Rectal smooth muscle tissue (tissue), 1 donor: Measurements from ENCODE around the gene TNFRSF25.
"Not testable (repeated sequence)": the region's sequence is repeated elsewhere in the genome, so short reads cannot be mapped to it uniquely, and the experiment has no call there.

Experiments
- H3K27ac ChIP-seq: one replicate; pipeline ENCODE4 v1.7.0; 2013; ENCODE audit warnings: low read depth, low read length, inconsistent platforms
- H3K27me3 ChIP-seq: one replicate; pipeline ENCODE4 v1.7.0; 2013; ENCODE audit warnings: low read length; ENCODE audit not compliant: control insufficient read depth, insufficient read depth
- H3K36me3 ChIP-seq: one replicate; pipeline ENCODE4 v1.7.0; 2013; ENCODE audit warnings: low read length; ENCODE audit not compliant: control insufficient read depth, insufficient read depth
- H3K4me1 ChIP-seq: one replicate; pipeline ENCODE4 v1.7.0; 2013; ENCODE audit warnings: low read length; ENCODE audit not compliant: control insufficient read depth, insufficient read depth
- H3K4me3 ChIP-seq: one replicate; pipeline ENCODE4 v1.7.0; 2013; ENCODE audit warnings: low read length
- H3K9ac ChIP-seq: one replicate; pipeline ENCODE4 v1.7.0; 2013; ENCODE audit warnings: low read length

Gene TNFRSF25

DNA sequence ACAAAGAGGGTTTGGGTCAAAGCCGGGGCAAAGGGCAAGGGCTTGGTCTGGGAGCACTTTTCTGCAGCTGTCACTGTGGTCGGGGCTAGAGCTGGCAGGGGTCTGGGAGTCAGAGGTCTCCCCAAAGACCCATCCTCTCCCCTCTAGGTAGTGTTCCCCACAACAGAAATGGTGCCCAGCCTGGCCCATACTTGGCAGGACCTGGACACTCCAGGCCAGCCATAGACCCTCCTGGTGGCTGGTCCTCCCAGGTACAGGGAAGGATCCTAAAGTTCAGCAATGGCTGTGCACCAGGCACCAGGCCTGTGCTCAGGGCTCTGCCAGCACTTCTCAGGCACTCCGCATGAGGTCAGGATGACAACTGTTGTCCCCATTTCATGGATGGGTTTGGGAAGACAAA lies 30.4 kb downstream of the TNFRSF25 start:
- peaks cover 8% of the 10 kb centered on the region for H3K27me3 ChIP-seq
- H3K4me3 ChIP-seq, result no peak overlapping the region
- H3K4me1 ChIP-seq, result no peaks in the 10 kb centered on the region
- H3K9ac ChIP-seq, result no peak overlapping the region
- no peaks in the 10 kb centered on the region for H3K36me3 ChIP-seq
- no peak overlapping the region for H3K27ac ChIP-seq

DNA sequence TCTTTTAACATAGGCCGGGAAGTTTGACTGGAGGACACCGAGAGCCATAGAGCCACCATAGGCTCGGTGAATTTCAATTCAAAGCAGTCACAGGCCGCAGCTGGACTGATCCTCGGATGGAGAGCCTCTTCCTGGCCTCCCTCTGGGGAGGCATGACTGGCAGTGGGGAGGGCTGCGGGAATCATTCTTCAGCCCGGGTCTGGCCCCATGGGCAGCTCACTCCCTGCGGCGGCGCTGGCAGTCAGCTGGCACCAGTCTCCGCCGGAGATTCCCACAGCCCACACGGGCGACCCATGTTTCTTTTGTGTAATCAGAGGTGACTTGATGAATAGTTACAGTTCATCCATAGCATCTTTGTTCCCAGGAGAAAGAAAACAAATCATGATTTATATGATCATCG lies 30.8 kb downstream of the TNFRSF25 start:
- H3K9ac ChIP-seq, result no peak overlapping the region
- H3K4me1 ChIP-seq, result no peaks in the 10 kb centered on the region
- peaks cover 7% of the 10 kb centered on the region for H3K27me3 ChIP-seq
- H3K4me3 ChIP-seq, result no peak overlapping the region
- H3K27ac ChIP-seq, result no peak overlapping the region
- H3K36me3 ChIP-seq, result no peaks in the 10 kb centered on the region

DNA sequence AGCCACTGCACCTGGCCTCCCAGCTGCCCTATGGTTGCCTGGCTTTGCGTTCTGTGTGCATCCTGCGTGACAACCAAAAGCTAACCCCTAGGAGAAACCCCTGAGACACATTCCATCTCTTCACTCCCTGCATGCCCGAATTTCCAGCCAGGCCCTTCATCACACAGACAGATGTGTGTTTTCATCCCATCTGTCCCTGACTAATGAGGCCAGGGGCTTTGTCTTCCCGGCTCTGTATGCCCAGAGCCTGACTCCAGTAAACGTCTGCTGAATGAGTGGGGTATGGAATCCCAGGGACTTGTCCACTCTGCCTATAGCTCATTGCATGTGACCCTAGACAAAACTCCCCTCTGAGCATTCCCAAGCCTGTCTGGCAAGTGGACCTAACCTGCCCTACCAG lies 31.8 kb downstream of the TNFRSF25 start:
- no peaks in the 10 kb centered on the region for H3K4me1 ChIP-seq
- no peak overlapping the region for H3K9ac ChIP-seq
- H3K4me3 ChIP-seq, result no peak overlapping the region
- H3K27ac ChIP-seq, result no peak overlapping the region
- H3K36me3 ChIP-seq, result no peaks in the 10 kb centered on the region
- peaks cover 2% of the 10 kb centered on the region for H3K27me3 ChIP-seq

DNA sequence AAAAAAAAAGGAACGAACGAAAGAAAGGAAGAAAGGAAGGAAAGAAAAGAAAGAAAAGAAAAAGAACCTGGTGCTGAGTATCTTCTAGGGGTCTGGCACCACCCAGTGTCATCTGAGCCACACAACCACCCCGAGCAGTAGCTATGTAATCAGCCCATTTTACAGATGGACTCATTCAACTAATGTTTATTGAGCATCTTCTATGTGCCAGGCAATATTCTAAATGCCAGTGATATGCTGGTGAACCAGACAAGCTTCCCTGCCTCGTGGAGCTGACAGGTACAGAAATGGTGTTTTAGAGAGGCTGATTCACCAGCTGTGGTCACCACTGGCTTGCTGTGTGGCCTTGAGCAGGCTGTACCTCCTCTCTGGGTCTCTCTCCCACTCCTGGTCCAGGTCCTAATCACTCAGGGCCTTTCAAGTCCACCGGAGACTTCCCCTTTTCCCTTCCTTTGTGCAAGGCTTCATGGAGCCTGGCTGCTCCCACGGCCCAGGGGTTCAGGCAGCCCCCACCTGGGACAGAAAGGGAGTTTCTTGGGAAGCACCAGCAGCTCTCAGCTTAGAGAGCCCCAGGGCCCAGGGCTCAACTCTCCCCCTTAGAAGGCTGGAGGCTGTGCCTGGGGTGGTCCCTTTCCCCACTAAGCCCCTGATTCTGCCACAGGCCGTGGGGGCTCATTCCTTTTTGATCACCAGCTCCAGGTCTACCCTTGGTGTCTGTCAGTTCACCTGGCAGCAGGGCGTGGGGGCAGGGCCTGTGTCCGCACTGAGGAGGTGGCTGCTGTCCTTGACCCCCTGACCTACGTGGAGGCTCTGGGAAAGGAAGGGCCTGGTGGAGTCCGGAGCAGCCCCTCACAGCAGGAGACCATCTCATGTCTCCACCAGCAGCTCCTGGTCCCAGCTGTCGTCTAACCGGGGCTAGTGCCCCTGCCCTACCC lies 34.1 kb downstream of the TNFRSF25 start:
- H3K4me3 ChIP-seq, H3K27ac ChIP-seq, H3K27me3 ChIP-seq, H3K36me3 ChIP-seq, H3K9ac ChIP-seq, H3K4me1 ChIP-seq: not testable (repeated sequence)

DNA sequence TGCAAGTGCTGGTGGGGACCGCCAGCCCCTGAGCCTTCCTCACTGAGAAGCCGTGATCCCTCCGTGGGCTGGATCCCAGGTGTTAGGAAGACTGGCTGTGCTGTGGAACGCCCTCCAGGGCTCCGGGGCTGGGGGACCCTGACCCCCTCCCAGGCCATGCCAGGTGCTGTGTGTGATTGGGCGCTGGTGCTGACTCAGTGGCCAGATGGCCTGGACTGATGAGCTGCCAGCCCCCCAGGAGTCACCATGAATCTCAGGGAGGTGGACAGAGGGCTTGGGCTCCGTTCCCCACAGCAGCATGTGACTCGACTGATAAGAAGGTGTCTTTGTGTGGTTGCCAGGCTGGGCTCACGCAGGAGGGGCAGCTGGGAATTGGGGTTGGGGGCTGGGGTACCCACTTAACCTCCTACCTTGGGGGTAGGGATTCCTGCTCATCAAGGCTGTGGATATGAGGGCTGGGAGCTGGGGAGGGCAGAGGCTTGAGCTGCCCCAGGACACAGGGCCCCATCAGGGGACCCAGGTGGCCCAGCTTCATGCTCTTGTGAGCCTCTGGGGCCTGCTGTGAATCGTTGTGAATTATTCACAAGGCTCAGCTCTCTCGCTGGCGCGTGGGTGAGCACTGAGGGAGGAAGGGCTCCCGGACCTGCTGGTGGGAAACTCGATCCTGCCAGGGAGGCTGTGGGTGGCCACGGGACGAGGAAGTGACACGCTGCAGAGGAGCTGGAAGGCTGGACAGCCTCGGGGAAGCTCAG lies 36.1 kb downstream of the TNFRSF25 start:
- H3K27me3 ChIP-seq, result peaks cover 14% of the 10 kb centered on the region
- H3K9ac ChIP-seq, H3K36me3 ChIP-seq, H3K4me1 ChIP-seq, H3K4me3 ChIP-seq, H3K27ac ChIP-seq: not testable (repeated sequence)

DNA sequence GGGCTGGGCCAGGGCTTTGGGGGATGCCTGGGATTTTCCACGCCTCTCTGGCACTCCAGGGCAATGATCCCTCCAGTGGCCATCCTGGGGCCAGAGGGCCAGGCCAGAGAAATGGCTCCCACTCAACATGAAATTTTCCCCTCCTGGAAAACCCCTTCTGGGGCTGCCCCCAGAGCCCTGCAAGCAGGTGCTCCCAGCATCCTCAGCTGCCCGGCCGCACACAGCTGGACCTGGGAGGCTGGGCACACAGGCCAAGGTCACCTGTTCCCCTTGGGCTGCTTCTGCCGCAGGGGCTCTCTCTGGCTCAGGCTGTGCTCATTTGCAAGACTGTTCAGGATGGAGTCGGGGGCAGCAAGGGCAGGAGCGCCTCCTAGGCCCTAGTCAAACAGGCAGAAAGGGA lies 37.5 kb downstream of the TNFRSF25 start:
- H3K4me3 ChIP-seq, H3K36me3 ChIP-seq, H3K9ac ChIP-seq, H3K27ac ChIP-seq, H3K4me1 ChIP-seq: not testable (repeated sequence)
- peaks cover 22% of the 10 kb centered on the region for H3K27me3 ChIP-seq

DNA sequence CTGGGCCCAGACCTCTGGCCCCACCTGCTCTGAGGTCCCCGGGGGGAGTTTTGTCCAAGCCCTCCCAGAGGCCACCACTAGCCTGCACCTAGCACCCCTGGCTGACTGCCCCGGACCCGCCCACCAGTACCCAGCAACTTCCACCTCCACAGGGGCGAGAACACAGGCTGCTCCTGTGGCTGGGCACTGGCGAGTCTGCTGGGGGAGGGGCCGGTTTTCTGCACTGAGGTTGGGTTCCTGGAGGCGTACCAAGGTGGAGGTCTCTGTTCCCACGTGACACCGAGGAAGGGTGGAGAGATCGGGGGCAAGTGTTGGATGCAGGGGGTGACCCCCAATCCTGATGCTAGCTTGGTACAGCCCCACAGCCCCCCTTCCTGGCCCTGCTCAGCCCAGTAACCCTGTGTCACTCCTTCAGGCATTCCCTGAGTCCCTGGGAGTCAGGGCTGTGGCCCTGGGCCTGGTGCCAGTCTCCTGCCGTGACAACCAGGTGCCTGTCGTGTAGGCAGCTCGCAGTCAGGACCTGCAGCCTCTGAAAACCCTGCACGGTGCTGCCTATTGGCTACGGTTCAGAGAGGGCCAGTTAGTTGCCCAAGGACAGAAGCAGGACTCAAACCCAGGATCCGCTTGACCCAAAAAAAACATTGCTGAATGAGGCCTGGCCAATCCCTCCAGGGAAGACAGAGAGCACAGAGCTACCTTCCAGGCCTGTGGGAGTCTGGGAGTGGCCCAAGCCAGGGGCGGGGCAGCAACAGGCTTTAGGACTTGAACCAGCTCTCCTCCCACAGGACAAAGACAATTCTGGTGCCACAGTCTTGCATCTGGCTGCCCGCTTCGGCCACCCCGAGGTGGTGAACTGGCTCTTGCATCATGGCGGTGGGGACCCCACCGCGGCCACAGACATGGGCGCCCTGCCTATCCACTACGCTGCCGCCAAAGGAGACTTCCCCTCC lies 38.3 kb downstream of the TNFRSF25 start:
- Histone ChIP-seq H3K9ac (no peak overlapping the region), H3K27me3 (peaks cover 22% of the 10 kb centered on the region), H3K36me3 (no peaks in the 10 kb centered on the region), H3K27ac (no peak overlapping the region), H3K4me3 (no peak overlapping the region), H3K4me1 (no peaks in the 10 kb centered on the region)

DNA sequence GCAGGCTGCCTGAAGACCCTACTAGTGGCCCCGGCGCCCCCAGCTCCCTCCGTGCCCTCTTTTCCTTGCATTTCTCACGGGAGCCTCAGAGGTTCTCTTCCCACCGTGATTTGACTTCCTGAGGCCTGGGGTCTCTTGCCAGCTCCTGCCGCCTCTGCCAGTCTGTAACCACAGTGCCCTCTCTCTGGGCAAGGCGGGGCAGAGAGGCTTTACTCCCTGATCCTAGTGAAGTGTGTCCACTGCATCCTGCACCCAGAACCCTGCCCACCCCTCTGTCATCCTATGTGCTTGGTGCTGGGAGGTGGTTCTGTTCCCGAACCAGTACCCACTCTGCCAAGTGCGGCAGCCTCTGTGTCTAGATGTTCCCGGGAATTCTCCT lies 39.0 kb downstream of the TNFRSF25 start:
- Histone ChIP-seq H3K4me1 (no peaks in the 10 kb centered on the region), H3K36me3 (no peaks in the 10 kb centered on the region), H3K27me3 (peaks cover 22% of the 10 kb centered on the region), H3K4me3 (no peak overlapping the region), H3K9ac (no peak overlapping the region), H3K27ac (no peak overlapping the region)

DNA sequence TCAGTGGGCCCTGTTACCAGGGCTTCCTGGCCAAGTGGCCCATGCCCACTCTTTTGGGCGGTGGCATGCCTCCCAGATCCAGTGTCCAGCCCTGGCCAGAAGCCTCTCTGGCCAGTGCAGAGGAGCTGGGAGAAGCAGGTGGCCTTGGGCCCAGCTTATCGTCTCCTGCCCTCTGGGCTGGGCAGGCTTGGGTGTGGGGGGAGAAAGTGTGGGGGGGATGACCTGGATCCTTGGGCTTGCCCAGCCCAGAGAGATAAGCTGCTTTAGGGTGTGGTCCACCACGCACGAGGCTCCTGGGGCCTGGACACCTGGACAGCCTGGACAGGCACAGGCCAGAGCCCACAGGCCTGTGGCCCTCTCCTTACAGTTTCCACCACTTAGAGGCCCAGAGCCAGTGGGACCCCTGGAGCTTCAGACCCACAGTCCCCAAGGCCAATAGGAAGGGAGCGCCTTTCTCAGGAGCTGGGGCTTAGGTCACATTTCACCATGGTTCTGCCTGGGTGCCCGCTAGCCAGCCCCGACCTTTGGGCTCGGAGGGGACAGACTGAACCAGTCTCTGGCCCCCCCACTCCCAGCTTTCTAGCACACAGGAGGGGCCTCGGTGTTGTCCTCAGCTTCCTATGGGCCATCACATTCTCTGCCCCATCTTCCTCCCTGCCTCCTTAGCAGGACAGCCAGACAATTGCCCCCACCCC lies 39.5 kb downstream of the TNFRSF25 start:
- Histone ChIP-seq H3K27ac (no peak overlapping the region), H3K27me3 (peaks cover 22% of the 10 kb centered on the region), H3K4me3 (no peak overlapping the region), H3K9ac (no peak overlapping the region), H3K4me1 (no peaks in the 10 kb centered on the region), H3K36me3 (no peaks in the 10 kb centered on the region)

DNA sequence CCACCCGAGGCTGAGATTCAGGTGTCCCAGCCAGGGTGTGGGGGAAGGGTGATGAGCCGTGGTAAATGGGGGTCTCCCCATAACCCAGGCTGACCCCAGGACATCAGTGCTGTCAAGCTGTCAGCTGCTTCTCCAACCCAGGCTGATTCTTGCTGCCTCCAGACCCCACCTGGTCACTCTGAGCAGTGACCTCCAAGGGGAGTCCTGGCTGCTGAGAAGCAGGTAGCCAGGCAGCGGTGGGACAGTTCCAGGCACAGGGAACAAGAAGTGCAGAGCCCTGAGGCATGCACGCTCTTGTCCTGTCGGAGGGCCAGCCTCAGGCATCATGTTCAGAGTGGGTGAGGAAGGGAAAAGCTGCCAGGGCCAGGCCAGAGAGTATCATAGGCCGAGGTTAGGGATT lies 40.3 kb downstream of the TNFRSF25 start:
- Histone ChIP-seq H3K9ac (no peak overlapping the region), H3K4me3 (no peak overlapping the region), H3K27me3 (peaks cover 22% of the 10 kb centered on the region), H3K36me3 (no peaks in the 10 kb centered on the region), H3K27ac (no peak overlapping the region), H3K4me1 (no peaks in the 10 kb centered on the region)

DNA sequence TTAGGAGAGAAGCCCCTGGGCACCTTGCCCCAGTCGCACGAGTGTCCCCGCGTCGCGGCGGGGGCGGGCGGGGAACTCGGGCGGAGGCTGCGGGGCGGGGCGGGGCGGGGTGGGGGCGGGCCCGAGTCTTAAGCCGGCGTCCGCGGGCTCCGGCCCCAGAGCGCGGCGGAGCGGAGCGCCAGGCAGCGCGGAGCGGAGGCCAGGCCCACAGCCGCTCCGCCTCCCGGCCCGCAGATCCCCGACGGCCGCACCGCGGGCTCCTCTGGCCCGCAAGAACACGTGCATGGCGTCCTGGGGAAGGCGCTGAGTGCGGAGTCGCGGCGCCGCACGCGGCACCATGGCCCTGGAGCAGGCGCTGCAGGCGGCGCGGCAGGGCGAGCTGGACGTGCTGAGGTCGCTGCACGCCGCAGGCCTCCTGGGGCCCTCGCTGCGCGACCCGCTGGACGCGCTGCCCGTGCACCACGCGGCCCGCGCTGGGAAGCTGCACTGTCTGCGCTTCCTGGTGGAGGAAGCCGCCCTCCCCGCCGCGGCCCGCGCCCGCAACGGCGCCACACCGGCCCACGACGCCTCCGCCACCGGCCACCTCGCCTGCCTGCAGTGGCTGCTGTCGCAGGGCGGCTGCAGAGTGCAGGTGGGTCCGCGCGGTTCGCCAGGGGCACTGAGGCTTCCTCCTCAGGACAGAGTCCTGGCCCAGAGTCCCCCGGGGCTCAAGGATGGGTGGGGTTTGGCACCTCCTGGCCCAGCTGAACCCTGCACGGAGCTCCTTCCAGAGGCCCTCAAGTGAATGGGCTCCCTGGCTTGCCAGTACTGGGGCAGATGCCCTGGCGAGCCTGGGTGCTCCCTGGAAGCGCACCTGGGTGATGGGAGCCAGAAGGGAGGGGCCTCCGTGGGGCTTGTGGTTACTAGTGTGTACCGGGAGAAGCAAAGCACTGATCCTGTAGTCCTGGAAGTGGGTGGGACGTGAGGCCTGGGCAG lies 41.1 kb downstream of the TNFRSF25 start, which contains the start of gene ESPN:
Gene ESPN, plus strand, starts transcription at position 158 of the 975 bp plus-strand sequence. Its CDS starts 180 bp downstream, at position 338.
- no peak within 1 kb of the TSS for H3K27ac ChIP-seq

More for the DNA sequence above, 41.1 kb downstream of the TNFRSF25 start, which contains the start of gene ESPN:
- H3K4me1 ChIP-seq, result peaks cover 3% of the 10 kb centered on the region
- no peak within 1 kb of the TSS for H3K9ac ChIP-seq
- peaks cover 26% of the 10 kb centered on the region for H3K27me3 ChIP-seq
- peak within 1 kb of the TSS; percentile 39 for H3K4me3 ChIP-seq
- no peaks in the 10 kb centered on the region for H3K36me3 ChIP-seq
